NT2/D1 (cell line): Measurements from ENCODE around the gene HSP90AB1.

Source experiments
- DNase-seq: peaks from one replicate; pipeline ENCODE4 v3.0.0-alpha.2; 2011; ENCODE audit warnings: low read depth, low spot score
- H3K27me3 ChIP-seq: 2 replicates; pipeline ENCODE4 v1.6.0; 2011; ENCODE audit warnings: mild to moderate bottlenecking; ENCODE audit not compliant: insufficient read length, insufficient read depth
- H3K36me3 ChIP-seq: 2 replicates; pipeline ENCODE4 v1.6.1; 2011; ENCODE audit warnings: mild to moderate bottlenecking, low read length, mixed read lengths; ENCODE audit not compliant: insufficient read depth, insufficient read length
- H3K4me1 ChIP-seq: 2 replicates; pipeline ENCODE4 v1.5.1; 2011; ENCODE audit not compliant: insufficient read depth, insufficient read length
- H3K4me3 ChIP-seq: 2 replicates; pipeline ENCODE4 v1.5.1; 2011; ENCODE audit warnings: low read depth; ENCODE audit not compliant: insufficient read length
- H3K9ac ChIP-seq: 2 replicates; pipeline ENCODE4 v1.6.0; 2011; ENCODE audit warnings: low read depth; ENCODE audit not compliant: insufficient read length
- H3K9me3 ChIP-seq: 2 replicates; pipeline ENCODE4 v1.5.1; 2011; ENCODE audit warnings: mild to moderate bottlenecking, low read length; ENCODE audit not compliant: insufficient read depth
- SUZ12 ChIP-seq: IDR thresholded peaks from 2 replicates; pipeline ENCODE4 v1.6.1; 2011; ENCODE audit not compliant: insufficient read length, insufficient read depth; ENCODE audit errors: extremely low read depth
- YY1 ChIP-seq: IDR thresholded peaks from 2 replicates; pipeline ENCODE4 v1.6.1; 2011; ENCODE audit not compliant: insufficient read length, insufficient read depth
- ZNF274 ChIP-seq: IDR thresholded peaks from 2 replicates; pipeline ENCODE4 v1.6.1; 2011; ENCODE audit warnings: mild to moderate bottlenecking, low read depth, low read length

HSP90AB1 gene

DNA sequence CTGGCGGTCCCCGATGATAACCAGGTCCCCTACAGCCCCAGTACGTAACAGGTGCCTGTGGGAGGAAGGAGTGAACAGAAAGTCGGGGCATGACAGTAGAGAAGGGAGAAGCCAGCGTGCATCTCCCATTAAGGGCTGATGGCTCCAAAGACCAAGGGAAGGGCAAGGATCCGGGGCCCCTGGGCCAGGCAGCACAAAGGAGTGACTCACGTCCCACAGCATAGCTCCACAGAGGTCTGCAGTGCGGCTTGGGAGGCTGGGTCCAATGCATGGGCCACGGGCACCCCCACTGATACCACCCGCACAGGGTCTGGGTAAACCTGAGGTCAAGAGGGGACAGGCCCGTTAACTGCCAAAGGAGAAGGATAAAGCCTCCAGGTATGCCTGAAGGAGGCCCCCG, 56.0 kb downstream of the HSP90AB1 start:
- no peak for DNase-seq
- Histone ChIP-seq H3K4me3 (no peak overlapping the region), H3K36me3 (peaks cover 83% of the 10 kb centered on the region), H3K9me3 (no peaks in the 10 kb centered on the region), H3K27me3 (no peaks in the 10 kb centered on the region), H3K4me1 (peaks cover 3% of the 10 kb centered on the region), H3K9ac (no peak overlapping the region)
- no peak for TF ChIP-seq SUZ12
- TF ChIP-seq YY1, result no peak
- TF ChIP-seq ZNF274, result no peak
